Upper lobe of left lung (tissue), 4 donors: Measurements from ENCODE around the gene TLR10.

Experiments
- EP300 ChIP-seq, 4 donors: sonication (generic); formaldehyde crosslinking; IDR thresholded peaks; one replicate each; pipeline ENCODE4 v1.5.1; 2017; ENCODE audit warnings: antibody characterized with exemption in 4 of 4, control low read depth in 2 of 4
- POLR2A ChIP-seq, 4 donors: fragments of 450-650 bp; IDR thresholded peaks; one replicate each; pipeline ENCODE4 v1.5.1; 2016 to 2017; ENCODE audit warnings: antibody characterized with exemption in 4 of 4, mild to moderate bottlenecking in 2 of 4
- POLR2AphosphoS5 ChIP-seq, 2 donors: sonication (generic); formaldehyde crosslinking; IDR thresholded peaks; one replicate each; pipeline ENCODE4 v1.5.1; 2017; ENCODE audit warnings: antibody characterized with exemption in 2 of 2
- TF ChIP-seq, protein P1 (sequence below), 6 experiments: fragments of 450-650 bp in 4 of 6; fragments of 200-600 bp in 2 of 6; sonication (generic) in 2 of 6; IDR thresholded peaks; one replicate each; pipeline ENCODE4 v1.5.1; 2016 to 2019; ENCODE audit warnings: antibody characterized with exemption in 6 of 6

- TF ChIP-seq, protein P1, sequence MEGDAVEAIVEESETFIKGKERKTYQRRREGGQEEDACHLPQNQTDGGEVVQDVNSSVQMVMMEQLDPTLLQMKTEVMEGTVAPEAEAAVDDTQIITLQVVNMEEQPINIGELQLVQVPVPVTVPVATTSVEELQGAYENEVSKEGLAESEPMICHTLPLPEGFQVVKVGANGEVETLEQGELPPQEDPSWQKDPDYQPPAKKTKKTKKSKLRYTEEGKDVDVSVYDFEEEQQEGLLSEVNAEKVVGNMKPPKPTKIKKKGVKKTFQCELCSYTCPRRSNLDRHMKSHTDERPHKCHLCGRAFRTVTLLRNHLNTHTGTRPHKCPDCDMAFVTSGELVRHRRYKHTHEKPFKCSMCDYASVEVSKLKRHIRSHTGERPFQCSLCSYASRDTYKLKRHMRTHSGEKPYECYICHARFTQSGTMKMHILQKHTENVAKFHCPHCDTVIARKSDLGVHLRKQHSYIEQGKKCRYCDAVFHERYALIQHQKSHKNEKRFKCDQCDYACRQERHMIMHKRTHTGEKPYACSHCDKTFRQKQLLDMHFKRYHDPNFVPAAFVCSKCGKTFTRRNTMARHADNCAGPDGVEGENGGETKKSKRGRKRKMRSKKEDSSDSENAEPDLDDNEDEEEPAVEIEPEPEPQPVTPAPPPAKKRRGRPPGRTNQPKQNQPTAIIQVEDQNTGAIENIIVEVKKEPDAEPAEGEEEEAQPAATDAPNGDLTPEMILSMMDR (IDR thresholded peaks at IDR 0.05): no peak
- no peak for TF ChIP-seq POLR2A (IDR thresholded peaks at IDR 0.05)
- no peak for TF ChIP-seq EP300 (IDR thresholded peaks at IDR 0.05)
- no peak for TF ChIP-seq POLR2AphosphoS5 (IDR thresholded peaks at IDR 0.05)
Measured at GRCh38 chr4:38819569-38819968, 36.8 kb upstream of the TLR10 start.
